Measurements from ENCODE around the gene KRTAP10-3.
"Not testable (repeated sequence)": the region's sequence is repeated elsewhere in the genome, so short reads cannot be mapped to it uniquely, and the experiment has no call there.

KRTAP10-3 gene

DNA sequence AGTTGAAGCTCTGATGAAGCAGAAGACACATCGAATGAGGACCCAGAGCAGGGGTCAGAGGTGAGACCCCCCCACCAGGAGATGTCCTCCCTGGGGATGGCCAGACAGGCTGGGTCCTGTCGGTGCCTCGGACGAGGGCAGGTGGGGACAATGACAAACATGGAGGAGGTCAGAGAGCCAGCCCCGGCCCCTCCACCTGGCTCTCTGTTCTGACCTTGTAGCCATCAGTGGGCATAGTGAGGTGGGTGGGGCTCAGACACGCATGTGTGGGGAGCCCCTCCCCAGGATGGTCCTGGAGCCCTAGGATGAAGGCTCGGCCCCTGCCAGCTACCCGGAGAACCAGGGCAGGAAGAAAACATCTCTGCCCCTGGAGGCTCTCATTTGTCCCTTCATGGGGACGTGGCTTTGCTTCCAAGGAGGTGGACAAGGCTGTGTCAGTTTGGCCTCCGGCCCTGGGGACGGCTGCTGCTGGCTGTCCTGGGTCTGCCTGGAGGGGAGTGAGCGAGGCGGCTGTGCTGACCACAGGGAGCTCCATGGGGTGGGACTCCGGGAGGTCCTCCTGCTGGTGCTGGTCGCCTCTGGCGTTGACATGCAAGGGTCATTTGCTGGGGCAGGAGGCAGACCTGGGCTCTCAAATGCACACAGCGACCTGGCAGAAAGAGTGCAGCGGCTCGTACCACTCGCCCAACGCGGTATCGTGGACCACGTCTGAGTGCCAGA lies 31.2 kb upstream of the KRTAP10-3 start:
- DNase-seq: no peak

DNA sequence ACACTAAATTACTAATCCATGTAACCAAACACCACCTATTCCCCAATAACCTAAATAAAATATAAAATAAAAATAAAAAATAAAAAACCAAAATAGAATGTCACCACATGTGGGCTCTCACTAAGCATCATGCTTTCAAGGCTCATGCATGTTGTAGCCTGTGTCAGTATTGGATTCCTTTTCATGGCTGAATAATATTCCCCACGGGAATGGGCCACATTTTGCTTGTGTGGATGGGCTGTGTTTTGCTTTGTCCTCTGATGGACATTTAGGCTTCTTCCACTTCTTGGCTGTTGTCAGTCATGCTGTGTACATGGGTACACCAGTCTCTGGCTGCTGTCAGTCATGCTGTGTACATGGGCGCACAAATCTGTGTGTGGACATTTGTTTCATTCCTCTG lies 30.5 kb upstream of the KRTAP10-3 start:
- DNase-seq: no peak

DNA sequence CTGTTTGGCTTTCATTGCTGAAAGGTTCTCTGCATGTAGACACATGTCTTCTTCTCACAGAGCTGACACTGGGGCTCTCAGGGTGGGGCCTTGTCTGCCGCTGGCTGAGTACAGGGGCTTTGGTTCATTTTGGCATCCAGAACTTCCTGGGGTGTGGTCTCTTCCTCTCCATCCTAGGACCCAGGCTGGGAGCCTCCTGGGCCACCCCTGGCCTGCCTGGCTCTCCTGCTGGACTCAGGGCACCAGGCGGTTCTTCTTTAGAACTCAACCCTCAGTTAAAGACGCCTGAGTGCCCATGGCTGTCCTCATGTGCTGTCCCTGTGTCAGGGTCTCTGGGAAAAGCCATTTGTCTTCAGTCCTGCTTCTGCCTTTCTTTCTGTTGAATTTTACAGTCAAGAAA lies 27.3 kb upstream of the KRTAP10-3 start:
- DNase-seq: no peak

DNA sequence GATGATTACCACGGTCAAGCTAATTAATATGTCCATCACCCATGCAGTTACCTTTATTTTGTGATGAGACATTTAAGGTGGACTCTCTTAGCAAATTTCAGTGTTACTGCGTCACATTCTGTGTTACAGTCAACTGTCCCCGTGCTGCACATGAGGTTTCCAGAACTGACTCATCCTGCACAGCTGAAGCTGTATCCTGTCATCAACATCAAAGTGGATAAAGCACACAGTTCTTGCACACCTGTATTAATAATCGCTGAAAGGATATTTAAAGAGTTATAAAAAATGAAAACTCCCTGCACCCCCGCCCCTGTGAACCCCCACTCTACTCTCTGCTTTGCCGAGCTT lies 25.2 kb upstream of the KRTAP10-3 start:
- peak; percentile 23 for DNase-seq

DNA sequence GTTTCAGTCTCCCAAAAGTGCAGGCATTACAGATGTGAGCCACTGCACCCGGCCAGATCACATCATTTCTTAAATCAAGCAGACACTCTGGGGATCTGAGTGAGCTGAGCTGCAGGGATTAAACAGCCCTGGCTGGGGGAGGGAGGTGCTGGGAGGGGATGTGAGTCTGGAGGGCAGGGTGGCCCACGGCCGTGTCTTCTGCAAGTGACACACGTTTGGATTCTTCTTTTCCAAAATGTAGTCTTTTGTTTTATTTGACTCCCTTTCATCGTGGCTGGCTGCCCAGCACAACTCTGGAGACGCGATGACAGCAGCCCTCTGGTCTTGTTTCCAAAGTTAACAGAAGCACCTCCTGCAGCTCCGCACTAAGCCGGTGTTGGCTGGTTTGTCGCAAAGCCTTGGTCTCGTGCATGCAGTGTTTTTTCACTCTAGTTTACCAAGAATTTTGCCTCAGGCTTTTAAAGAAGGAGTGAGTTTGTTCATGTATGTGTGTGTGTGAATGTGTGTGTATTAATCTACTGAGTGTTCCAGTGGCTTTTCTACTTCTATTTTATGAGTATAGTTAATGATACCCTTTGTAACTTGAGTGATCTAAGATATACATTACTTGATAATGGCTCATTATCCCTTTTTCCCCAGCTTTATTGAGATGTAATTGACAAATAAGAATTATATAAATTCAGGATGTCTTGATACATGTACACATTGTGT lies 24.6 kb upstream of the KRTAP10-3 start:
- no peak for DNase-seq

DNA sequence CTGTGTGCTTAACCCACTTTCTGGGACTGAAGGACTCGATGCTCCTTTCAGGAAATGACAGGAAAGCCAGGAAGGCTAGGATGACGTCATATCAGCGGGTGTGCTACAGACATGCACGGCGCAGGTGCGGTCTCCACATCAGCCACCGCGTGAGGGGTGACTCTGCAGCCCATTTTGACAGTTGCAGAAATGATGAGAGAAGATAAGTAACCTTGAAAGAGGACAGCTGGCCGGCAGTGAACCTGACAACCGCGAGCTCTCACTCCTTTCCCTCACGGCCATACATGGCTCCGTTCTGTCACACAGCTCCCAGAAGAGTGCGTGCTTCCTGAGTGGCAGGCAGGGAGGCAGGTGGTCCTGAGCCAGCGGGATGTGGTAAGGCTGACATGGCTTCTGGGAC lies 23.5 kb upstream of the KRTAP10-3 start:
- no peak for DNase-seq

DNA sequence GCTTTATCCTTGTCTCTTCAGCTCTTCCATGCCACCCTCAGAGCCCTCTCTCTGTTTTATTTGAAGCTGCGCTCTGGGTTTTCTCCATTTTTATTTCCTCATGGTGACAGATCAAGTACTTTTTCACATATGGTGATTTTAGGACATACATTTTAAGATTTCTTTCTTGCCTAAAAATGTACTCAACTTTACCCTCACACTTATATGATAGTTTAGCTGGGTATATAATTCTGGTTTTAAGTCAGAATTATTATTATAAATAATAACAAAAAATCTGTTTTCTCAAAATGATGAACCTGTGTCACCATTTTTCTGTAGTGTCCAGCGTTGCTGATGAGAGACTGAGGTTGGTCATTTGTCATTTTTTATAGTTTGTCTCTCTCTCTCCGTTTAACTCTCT lies 22.6 kb upstream of the KRTAP10-3 start:
- no peak for DNase-seq

DNA sequence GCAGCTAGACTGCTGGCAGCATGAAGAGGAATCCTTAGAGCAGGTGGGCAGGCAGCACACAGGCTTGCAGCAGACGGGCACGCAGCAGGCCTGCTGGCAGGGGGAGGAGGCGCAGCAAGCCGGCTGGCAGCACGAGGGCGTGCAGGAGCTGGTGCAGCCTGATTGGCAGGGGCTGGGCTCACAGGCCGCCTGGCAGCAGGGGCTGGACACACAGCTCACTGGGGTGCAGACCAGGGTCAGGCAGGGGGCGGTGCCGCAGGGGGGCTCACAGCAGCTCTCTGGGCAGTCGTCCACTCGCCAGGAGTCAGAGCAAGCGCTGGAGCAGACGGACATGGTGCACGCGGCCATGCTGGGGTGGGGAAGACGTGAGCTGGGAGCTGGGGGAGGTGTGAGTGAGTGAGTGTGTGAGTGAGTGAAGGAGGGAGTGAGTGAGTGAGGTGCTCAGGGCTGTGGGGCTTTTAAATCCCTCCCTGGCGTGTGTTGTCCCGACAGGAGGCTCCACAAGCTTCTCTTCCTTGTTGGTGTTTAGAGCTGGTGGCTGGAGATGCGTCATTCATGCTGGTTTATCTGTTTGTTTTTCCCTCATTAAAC lies 21.7 kb upstream of the KRTAP10-3 start, which contains the start of gene KRTAP10-5:
Gene KRTAP10-5, minus strand, starts transcription at position 374 of the 591 bp plus-strand sequence. Its CDS starts 26 bp downstream, at position 348.
- DNase-seq: not testable (repeated sequence)

DNA sequence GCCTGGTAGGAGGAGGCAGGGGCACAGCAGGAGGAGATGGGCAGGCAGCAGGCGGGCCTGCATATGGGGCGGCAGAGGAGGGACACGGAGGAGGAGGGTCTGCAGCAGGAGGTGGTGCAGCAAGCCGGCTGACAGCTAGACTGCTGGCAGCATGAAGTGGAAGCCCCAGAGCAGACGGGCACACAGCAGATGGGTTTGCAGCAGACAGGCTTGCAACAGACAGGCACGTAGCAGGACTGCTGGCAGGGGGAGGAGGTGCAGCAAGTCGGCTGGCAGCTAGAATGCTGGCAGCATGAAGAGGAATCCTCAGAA lies 21.2 kb upstream of the KRTAP10-3 start:
- DNase-seq: no peak

DNA sequence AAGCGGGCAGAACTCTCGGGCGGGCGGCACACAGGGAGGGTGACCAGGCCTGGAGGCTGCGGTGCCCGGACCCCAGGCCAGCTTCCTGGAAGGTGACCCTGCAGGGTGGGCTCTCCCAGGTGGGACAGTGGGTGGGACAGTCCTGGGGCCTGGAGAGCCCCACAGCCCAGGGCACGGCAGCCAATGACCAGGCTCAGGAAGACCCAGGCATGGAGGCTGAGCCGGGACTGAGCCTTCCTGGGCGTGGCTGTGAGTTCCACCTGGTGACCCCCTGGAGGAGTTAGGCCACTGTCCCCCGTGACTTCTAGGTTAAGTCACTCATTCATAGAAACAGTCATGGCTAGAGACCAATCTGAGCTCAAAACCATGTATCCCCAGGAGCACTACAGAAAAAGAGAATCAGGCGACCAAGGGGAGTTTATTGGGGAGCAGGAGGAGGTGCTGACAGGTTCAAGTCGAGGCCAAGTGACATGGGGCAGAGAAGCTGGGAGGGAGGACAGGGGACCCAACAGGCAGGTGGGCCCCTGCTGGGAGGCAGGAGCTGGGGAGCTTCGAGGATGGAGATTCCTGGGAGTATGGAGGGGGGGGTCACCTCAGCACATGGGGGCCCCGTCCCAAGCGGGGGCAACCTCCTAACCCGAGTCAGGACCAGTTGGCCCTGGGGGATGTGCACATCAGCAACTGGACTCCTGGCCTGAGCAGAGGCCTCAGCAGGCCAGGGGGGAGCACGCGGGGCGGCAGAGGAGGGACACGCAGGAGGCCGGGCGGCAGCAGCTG lies 20.6 kb upstream of the KRTAP10-3 start:
- DNase-seq: no peak

DNA sequence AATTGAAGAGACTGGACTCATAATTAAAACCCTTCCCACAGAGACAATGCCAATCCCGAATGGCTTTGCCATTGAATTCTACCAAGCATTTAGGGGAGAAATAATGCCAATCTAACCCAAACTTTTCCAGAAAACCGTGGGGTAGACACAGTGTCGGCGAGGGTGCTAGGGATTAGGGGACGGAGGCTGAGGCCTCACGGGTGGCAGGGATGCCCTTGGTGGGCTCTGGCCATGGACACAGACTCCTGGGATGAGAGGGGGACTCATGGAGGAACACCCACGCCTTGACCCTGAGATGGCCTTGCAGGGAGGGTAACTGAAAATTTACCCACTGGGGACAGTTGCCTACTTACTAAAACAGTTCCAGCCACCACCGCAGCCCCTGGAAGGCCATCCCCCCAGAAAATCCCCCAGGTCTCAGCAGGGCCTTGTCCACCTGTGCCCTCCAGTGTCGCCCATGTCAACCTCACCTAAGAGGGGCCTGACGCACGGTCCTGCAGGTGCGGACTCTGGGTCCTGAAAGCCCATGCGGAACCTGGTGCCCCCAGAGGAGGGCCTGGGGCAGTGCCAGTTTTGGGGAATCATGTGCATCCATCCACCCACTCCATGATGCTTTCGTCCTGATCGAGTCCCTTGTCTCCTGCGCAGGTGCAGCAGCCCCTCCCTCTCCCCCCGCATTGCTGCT lies 19.9 kb upstream of the KRTAP10-3 start:
- DNase-seq: no peak

DNA sequence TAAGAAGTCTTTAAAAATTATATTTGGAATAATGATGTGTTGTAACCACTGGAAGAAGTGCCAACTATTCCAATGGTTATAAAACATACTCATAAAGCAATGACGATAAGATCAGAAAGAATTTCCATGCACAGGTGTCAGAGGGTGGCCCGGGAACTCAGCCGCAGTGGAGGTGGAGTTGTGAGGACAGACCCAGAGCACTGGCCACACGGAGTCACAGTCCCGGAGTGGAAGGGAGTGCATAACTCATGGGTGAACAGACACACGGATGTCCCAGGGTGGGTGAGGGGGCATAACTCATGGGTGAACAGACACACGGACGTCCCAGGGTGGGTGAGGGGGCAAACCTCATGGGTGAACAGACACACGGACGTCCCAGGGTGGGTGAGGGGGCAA lies 17.4 kb upstream of the KRTAP10-3 start:
- DNase-seq: no peak

DNA sequence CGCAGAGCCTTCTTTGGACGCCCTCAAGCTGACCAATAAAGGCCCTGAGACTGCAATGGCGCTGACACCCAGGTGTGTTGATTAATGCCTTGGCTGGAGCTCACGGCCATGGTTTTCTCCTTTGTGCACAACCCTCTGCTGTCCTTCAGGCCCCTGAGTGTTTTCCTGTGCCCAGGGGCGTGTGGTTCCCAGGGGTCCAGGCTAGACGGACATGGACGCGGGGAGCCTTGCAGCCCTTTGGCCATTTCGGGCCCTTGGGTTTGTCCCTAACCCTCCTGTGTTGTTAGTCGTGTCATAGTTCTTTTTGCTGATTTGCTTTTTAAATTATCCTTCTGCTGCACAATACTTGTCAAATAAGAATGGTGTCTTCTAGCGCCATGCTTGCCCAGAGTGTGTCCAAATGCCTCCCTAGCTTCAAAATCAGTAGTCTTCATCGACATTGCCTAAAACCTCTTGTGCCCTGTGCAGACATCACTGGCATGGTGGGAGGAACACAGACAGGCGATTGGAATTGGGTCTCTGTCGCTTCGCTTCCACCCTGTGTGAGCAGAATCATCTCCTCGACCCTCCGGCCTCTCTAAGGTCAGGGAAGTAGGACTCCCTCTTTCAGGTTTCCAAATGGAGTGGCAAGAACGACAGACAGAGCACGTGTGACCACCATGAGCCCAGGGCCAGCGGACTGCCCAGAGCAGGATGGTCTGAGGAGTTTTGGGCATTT lies 16.9 kb upstream of the KRTAP10-3 start:
- DNase-seq: no peak

DNA sequence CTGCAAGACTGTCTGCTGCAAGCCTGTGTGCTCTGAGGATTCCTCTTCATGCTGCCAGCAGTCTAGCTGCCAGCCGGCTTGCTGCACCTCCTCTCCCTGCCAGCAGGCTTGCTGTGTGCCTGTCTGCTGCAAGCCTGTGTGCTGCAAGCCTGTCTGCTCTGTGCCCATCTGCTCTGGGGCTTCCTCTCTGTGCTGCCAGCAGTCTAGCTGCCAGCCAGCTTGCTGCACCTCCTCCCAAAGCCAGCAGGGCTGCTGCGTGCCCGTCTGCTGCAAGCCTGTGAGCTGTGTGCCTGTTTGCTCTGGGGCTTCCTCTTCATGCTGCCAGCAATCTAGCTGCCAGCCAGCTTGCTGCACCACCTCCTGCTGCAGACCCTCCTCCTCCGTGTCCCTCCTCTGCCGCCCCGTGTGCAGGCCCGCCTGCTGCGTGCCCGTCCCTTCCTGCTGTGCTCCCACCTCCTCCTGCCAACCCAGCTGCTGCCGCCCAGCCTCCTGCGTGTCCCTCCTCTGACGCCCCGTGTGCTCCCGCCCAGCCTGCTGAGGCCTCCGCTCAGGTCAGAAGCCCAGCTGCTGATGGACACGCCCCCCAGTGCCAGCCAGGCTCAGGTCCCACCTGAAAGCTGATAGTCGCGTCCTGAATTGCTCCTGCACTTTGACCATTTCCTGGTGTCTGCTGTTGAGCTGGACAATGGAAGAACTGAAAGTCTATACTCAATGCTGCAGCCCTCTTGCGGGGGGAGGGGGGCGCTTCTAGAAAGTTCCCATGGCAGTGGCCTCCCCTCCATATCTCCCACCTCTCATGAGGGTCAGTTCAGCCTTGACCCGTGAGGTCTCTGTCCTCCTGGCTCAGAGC lies 16.1 kb upstream of the KRTAP10-3 start:
- DNase-seq: no peak

DNA sequence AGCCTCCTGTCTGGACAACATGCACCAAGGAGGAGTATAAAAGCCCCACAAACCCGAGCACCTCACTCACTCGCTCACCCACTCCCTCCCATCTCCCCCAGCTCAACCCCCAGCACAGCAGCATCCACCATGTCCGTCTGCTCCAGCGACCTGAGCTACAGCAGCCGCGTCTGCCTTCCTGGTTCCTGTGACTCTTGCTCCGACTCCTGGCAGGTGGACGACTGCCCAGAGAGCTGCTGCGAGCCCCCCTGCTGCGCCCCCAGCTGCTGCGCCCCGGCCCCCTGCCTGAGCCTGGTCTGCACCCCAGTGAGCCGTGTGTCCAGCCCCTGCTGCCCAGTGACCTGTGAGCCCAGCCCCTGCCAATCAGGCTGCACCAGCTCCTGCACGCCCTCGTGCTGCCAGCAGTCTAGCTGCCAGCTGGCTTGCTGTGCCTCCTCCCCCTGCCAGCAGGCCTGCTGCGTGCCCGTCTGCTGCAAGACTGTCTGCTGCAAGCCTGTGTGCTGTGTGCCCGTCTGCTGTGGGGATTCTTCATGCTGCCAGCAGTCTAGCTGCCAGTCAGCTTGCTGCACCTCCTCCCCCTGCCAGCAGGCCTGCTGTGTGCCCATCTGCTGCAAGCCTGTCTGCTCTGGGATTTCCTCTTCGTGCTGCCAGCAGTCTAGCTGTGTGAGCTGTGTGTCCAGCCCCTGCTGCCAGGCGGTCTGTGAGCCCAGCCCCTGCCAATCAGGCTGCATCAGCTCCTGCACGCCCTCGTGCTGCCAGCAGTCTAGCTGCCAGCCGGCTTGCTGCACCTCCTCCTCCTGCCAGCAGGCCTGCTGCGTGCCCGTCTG lies 15.2 kb upstream of the KRTAP10-3 start, which contains the start of gene KRTAP10-4:
Gene KRTAP10-4, plus strand, starts transcription at position 100 of the 827 bp plus-strand sequence. Its CDS starts 30 bp downstream, at position 130.
- not testable (repeated sequence) for DNase-seq

DNA sequence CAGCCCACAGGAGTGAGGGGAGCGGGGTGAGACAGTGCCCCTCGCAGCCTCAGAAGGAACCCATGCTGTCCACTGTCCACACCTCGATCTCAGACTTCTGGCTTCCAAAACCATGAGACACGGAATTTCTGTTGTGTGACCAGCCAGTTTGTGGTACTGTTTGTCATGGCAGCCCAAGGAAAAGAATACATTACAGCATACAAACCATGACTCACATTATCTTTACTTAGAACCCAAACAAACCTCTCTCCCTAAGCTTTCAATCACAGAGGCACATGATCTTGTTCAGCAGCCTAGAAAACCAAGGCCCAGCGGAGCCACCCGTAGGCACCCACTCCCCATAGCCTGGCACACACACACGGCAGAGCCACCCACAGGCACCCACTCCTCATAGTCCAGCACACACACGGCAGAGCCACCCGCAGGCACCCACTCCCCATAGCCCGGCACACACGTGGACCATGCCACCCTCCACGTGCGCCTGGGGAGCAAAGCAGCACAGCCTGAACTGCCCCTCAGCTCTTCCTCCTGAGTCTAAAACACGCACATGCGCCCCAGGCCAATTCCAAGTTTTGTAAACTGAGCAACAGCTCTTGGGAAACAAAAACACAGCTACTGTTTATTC lies 14.5 kb upstream of the KRTAP10-3 start:
- no peak for DNase-seq

DNA sequence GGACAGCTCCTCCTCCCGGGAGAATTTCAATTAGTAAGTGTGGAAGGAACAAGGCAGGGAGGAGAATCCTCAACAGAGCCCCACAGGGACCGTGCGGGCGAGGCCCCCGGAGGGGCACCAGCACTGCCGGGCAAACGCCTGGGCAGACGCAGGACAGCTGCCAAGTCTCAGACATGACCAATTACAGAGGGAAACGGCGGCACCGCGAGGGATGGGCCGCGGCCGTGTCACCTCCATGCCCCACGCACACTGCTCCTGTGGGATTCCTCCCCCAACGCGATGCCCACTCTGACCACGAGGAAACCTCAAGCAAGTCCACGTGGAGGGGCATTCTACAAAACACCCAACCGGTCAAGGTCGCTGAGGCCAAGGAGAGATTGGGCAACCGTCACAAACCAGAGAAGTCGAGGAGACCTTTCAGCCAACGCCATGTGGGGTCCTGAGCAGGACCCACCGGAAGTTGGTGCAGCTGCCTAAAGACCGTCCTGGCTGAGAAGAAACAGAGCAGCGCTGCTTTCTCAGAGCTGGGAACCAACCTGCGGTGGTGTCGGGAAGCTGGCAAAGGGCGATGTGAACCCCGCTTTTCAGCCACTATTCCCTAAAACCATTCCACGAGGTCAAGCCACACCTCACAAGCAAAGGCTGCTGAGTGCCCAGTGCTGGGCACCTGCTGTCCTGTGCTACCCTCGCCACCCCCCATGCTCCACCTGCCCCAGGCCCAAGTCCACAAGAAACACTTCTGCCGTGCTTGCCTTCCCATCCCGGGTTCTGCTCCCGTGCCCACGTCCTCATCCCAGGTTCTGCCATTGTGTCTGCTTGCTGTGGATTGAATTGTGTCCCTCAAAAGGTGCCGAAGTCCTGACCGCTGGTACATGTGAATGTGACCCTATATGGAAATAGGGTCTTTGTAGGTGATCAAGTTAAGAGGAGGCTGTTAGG lies 13.5 kb upstream of the KRTAP10-3 start:
- DNase-seq: no peak

DNA sequence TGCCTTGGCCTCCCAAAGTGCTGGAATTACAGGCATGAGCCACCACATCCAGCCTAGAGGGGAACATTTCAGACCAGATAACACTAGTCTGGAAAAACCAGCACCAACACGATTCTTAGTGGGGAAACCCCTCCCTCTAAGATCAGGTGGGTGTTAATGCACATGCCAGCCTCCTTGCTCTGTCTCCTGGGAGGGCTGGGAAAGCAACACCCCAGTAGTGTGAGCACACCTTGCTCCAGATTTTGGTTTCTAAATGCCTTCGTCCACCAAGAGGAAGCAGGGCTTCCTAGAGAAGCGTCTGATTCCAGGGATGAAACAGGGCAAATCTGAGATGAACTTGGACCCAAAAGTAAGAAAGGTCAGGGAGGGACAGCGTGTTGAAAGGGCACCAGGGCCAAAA lies 12.7 kb upstream of the KRTAP10-3 start:
- DNase-seq: no peak

Data from activated CD4-positive, alpha-beta T cell treated with anti-CD3 and anti-CD28 coated beads, Interleukin-2, amount 50 U/mL, for 1 hour (primary cell).